Sigmoid colon (tissue), 7 donors: Measurements from ENCODE around the gene FNDC1. TPM values are rescaled to one million over a fixed set of nuclear protein-coding genes. Genes with fewer than 3 reads are reported as not detected.

Experiments used
- DNase-seq: peaks from one replicate; pipeline ENCODE4 v3.0.0-alpha.2; 2019
- H3K27ac ChIP-seq, 4 donors: fragments of 200-600 bp; sonication (generic); one replicate each; pipeline ENCODE4 v1.5.1; 2016 to 2019; ENCODE audit warnings: mild to moderate bottlenecking in 1 of 4
- H3K27me3 ChIP-seq, 3 donors: fragments of 200-600 bp; sonication (generic); one replicate each; pipeline ENCODE4 v1.5.1; 2019; ENCODE audit warnings: mild to moderate bottlenecking in 1 of 3
- H3K36me3 ChIP-seq, 4 donors: fragments of 200-600 bp; sonication (generic); one replicate each; pipeline ENCODE4 v1.5.1; 2016 to 2019
- H3K4me1 ChIP-seq, 4 donors: fragments of 200-600 bp; sonication (generic); one replicate each; pipeline ENCODE4 v1.5.1; 2017 to 2019
- H3K4me3 ChIP-seq, 4 donors: fragments of 200-600 bp; sonication (generic); one replicate each; pipeline ENCODE4 v1.5.1; 2017 to 2019; ENCODE audit warnings: mild to moderate bottlenecking in 2 of 4, moderate library complexity in 1 of 4
- H3K9me3 ChIP-seq, 4 donors: fragments of 200-600 bp in 3 of 4; sonication (generic) in 3 of 4; one replicate each; pipeline versions ENCODE4 v1.5.1 to v1.6.1; 2013 to 2019
- EP300 ChIP-seq, 4 donors: sonication (generic); formaldehyde crosslinking; IDR thresholded peaks; one replicate each; pipeline ENCODE4 v1.6.1; 2017; ENCODE audit warnings: antibody characterized with exemption in 4 of 4
- POLR2A ChIP-seq, 2 donors: fragments of 450-650 bp; IDR thresholded peaks; one replicate each; pipeline ENCODE4 v1.6.1; 2016; ENCODE audit warnings: antibody characterized with exemption in 2 of 2, mild to moderate bottlenecking in 2 of 2, moderate library complexity in 2 of 2
- POLR2AphosphoS5 ChIP-seq, 4 donors: sonication (generic); formaldehyde crosslinking; IDR thresholded peaks; one replicate each; pipeline ENCODE4 v1.6.1; 2017; ENCODE audit warnings: antibody characterized with exemption in 4 of 4
- WGBS, 2 donors: extraction: QIAGEN DNeasy Blood & Tissue Kit; methylation state at CpG; one replicate each; pipeline ENCODE4 v1.1.7; 2013; 5-methylcytosine and 5-hydroxymethylcytosine counted together
- intact Hi-C: fragments of 100-400 bp; cut with DNase I; formaldehyde crosslinking; loops from one replicate; pipeline ENCODE4 v1.15.1; 2023
- polyA plus RNA-seq, 3 donors: library from polyadenylated mRNA; stranded (reverse); fragments of 200-250 nt; gene quantifications; one replicate each; pipeline ENCODE4 v1.2.3, GENCODE V29; 2013
- total RNA-seq, 4 donors: library from RNA; depleted of rRNA; stranded (reverse); fragments of >200 nt; gene quantifications; one replicate each; pipeline ENCODE4 v1.1.0, GENCODE V29; 2016
- TF ChIP-seq, protein P1 (sequence below), 4 experiments: fragments of 450-650 bp in 3 of 4; fragments of 200-600 bp in 1 of 4; IDR thresholded peaks; one replicate each; pipeline ENCODE4 v1.5.1; 2016 to 2019; ENCODE audit warnings: antibody characterized with exemption in 4 of 4, mild to moderate bottlenecking in 3 of 4, moderate library complexity in 2 of 4
- donor health status: healthy with polysubstance abuse.
- donor health status: Bipolar disorder and iron deficiency.
- donor health status: healthy.

FNDC1 gene
- total and polyA plus RNA-seq, 7 donors: 0.89 to 19.8 (median 16.8) TPM; not detected in 2

- WGBS, 2 donors: 95 to 97% methylated on average over 30 of the region's 30 CpGs
- Histone ChIP-seq H3K4me1 (no peaks in the 10 kb centered on the region), H3K27me3 (no peaks in the 10 kb centered on the region), H3K27ac (no peak overlapping the region), H3K4me3 (no peak overlapping the region), H3K9me3 (no peaks in the 10 kb centered on the region), H3K36me3 (no peaks in the 10 kb centered on the region)
- DNase-seq: no peak
- intact Hi-C loops: no loop called here
- TF ChIP-seq, protein P1, sequence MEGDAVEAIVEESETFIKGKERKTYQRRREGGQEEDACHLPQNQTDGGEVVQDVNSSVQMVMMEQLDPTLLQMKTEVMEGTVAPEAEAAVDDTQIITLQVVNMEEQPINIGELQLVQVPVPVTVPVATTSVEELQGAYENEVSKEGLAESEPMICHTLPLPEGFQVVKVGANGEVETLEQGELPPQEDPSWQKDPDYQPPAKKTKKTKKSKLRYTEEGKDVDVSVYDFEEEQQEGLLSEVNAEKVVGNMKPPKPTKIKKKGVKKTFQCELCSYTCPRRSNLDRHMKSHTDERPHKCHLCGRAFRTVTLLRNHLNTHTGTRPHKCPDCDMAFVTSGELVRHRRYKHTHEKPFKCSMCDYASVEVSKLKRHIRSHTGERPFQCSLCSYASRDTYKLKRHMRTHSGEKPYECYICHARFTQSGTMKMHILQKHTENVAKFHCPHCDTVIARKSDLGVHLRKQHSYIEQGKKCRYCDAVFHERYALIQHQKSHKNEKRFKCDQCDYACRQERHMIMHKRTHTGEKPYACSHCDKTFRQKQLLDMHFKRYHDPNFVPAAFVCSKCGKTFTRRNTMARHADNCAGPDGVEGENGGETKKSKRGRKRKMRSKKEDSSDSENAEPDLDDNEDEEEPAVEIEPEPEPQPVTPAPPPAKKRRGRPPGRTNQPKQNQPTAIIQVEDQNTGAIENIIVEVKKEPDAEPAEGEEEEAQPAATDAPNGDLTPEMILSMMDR (IDR thresholded peaks at IDR 0.05): no peak
- TF ChIP-seq POLR2AphosphoS5 (IDR thresholded peaks at IDR 0.05) (no peak), POLR2A (IDR thresholded peaks at IDR 0.05) (no peak)
Observed at GRCh38 chr6:159128978-159129377, 40.2 kb upstream of the FNDC1 start.

- no peak overlapping the region for H3K27ac ChIP-seq
- H3K9me3 ChIP-seq: no peaks in the 10 kb centered on the region
- no peaks in the 10 kb centered on the region for H3K36me3 ChIP-seq
- H3K4me1 ChIP-seq: no peaks in the 10 kb centered on the region
- TF ChIP-seq POLR2A (IDR thresholded peaks at IDR 0.05): no peak
- no peak for TF ChIP-seq EP300 (IDR thresholded peaks at IDR 0.05)
- TF ChIP-seq POLR2AphosphoS5 (IDR thresholded peaks at IDR 0.05): no peak
- TF ChIP-seq, protein P1 (IDR thresholded peaks at IDR 0.05): no peak
- no peaks in the 10 kb centered on the region for H3K27me3 ChIP-seq
- intact Hi-C loops: loop anchor here (10.0 kb wide), 1 partner anchor 426 kb away; no protein-coding TSS in a partner anchor
- no peak for DNase-seq
- 90 to 91% methylated on average over 11 of the region's 11 CpGs for WGBS, 2 donors
- no peak overlapping the region for H3K4me3 ChIP-seq
Observed at GRCh38 chr6:159130846-159131245, 38.4 kb upstream of the FNDC1 start.

- Histone ChIP-seq H3K27me3 (no peaks in the 10 kb centered on the region), H3K9me3 (no peaks in the 10 kb centered on the region), H3K4me1 (no peaks in the 10 kb centered on the region), H3K36me3 (no peaks in the 10 kb centered on the region), H3K4me3 (no peak overlapping the region), H3K27ac (no peak overlapping the region)
- no peak for DNase-seq
- TF ChIP-seq POLR2A (IDR thresholded peaks at IDR 0.05): no peak
- TF ChIP-seq, protein P1 (IDR thresholded peaks at IDR 0.05): no peak
- TF ChIP-seq EP300 (IDR thresholded peaks at IDR 0.05): no peak
- TF ChIP-seq POLR2AphosphoS5 (IDR thresholded peaks at IDR 0.05): no peak
- intact Hi-C loops: loop anchor here (10.0 kb wide), 1 partner anchor 427 kb away; no protein-coding TSS in a partner anchor
- WGBS, 2 donors: 66 to 80% methylated on average over 6 of the region's 6 CpGs
Observed at GRCh38 chr6:159131709-159132108, 37.5 kb upstream of the FNDC1 start.

DNA sequence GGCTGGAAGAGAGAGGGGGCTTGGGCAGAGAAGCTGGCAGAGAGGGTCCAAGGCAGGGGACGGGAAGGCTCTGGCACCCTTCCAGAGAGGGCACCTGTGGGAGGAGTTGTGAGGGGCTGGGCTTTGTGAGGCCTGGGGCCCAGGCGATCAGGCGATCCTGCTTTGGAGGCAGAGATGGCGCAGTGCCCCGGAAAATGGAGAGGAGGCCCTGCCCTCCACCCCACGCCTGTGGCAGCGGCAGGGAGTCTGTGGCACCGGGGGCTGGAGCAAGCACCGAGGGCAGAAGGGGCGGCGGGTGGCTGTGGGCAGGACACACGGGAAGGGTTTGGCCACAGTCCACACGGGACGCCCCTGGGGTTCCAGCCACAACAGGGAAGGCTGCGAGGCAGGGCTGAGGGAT, 36.5 kb upstream of the FNDC1 start:
- WGBS, 2 donors: 82 to 88% methylated on average over 15 of the region's 15 CpGs
- intact Hi-C loops: loop anchor here (10.0 kb wide), 1 partner anchor 428 kb away; no protein-coding TSS in a partner anchor
- TF ChIP-seq POLR2A (IDR thresholded peaks at IDR 0.05): no peak
- no peak for TF ChIP-seq EP300 (IDR thresholded peaks at IDR 0.05)
- no peak for TF ChIP-seq POLR2AphosphoS5 (IDR thresholded peaks at IDR 0.05)
- TF ChIP-seq, protein P1 (IDR thresholded peaks at IDR 0.05): no peak
- H3K36me3 ChIP-seq: no peaks in the 10 kb centered on the region
- H3K4me3 ChIP-seq: no peak overlapping the region
- DNase-seq: no peak
- no peaks in the 10 kb centered on the region for H3K27me3 ChIP-seq
- H3K27ac ChIP-seq: no peak overlapping the region
- H3K4me1 ChIP-seq: no peaks in the 10 kb centered on the region
- no peaks in the 10 kb centered on the region for H3K9me3 ChIP-seq
